ENCODE results near the gene APOBEC4.
A peak's percentile ranks its signal among the peaks of the same experiment; 100 is the strongest.

APOBEC4 gene

DNA sequence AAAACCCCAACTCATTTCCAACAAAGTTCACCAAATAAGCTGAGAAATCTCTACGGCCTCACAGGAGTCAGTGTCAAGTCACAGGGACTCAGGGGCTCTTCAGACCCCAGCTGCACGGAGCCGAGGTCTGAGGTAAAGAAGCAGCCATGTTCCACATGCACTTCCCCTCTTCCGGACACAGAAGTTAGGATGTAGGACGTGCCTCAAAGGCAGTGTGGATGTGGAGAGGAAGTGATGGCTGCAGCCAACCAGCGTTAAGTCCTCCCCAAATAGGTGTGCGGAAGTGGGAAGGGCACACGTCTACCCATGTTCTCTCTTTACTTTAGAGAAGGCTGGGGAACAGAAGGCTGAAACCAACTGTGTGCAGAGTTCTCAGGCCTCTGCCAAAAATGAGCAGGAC lies 48.3 kb downstream of the APOBEC4 start:
- TF ChIP-seq, protein P1, sequence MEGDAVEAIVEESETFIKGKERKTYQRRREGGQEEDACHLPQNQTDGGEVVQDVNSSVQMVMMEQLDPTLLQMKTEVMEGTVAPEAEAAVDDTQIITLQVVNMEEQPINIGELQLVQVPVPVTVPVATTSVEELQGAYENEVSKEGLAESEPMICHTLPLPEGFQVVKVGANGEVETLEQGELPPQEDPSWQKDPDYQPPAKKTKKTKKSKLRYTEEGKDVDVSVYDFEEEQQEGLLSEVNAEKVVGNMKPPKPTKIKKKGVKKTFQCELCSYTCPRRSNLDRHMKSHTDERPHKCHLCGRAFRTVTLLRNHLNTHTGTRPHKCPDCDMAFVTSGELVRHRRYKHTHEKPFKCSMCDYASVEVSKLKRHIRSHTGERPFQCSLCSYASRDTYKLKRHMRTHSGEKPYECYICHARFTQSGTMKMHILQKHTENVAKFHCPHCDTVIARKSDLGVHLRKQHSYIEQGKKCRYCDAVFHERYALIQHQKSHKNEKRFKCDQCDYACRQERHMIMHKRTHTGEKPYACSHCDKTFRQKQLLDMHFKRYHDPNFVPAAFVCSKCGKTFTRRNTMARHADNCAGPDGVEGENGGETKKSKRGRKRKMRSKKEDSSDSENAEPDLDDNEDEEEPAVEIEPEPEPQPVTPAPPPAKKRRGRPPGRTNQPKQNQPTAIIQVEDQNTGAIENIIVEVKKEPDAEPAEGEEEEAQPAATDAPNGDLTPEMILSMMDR (IDR thresholded peaks at IDR 0.05; ENCODE audit: low read depth, low read length, missing control alignments): no peak
- H3K4me3 ChIP-seq (replicated peaks; ENCODE audit: low read depth, low read length): no peak overlapping the region
- DNase-seq (ENCODE audit: extremely low read depth, low read depth): no peak

GRCh38 chr1:183604038-183604808 lies 48.9 kb downstream of the APOBEC4 start:
- TF ChIP-seq, protein P1 (IDR thresholded peaks at IDR 0.05; ENCODE audit: low read depth, low read length, missing control alignments): no peak
- no peak overlapping the region for H3K4me3 ChIP-seq (replicated peaks; ENCODE audit: low read depth, low read length)
- peak; percentile 88 for DNase-seq (ENCODE audit: extremely low read depth, low read depth)

DNA sequence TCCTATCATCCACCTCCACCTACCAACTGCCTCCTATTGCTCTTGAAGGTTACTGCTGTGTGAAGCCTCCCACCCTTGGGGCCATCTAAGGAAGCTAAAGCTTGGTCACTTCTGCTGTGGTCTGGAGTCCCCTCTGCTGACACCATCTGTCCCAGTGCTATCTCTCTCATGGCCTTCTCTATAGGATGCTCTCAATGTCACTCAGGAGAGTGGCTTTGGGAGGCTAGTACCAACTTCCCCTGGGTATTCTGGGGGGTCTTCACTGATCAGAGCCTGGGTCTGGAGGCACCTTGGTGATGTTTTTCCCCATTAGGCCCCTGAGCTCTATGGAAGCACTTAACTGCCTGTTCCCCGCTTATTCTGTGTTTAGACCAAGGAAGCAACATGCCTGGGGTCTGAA lies 50.6 kb downstream of the APOBEC4 start:
- DNase-seq (ENCODE audit: extremely low read depth, low read depth): no peak
- no peak overlapping the region for H3K4me3 ChIP-seq (replicated peaks; ENCODE audit: low read depth, low read length)
- TF ChIP-seq, protein P1 (IDR thresholded peaks at IDR 0.05; ENCODE audit: low read depth, low read length, missing control alignments): no peak

DNA sequence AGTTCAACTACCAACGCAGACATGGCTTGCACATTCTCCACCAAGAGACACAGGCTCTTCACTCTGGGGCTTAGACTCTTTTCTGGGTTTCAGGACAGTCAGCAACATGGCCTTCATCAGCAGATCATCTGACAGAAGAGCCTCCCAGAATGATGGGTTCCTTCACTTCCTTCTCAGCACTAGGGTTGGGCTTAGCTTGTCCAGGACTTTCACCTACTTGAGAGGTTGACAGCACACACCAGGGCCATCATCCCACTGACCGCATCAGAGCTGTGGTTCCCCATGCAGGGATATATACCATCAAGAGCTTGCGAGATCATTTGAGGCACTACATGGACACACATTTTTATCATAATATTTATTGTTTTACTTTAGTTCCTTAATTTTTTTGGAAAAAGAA lies 52.5 kb downstream of the APOBEC4 start:
- TF ChIP-seq, protein P1 (IDR thresholded peaks at IDR 0.05; ENCODE audit: low read depth, low read length, missing control alignments): no peak
- DNase-seq (ENCODE audit: extremely low read depth, low read depth): no peak

GRCh38 chr1:183600136-183600535 lies 53.0 kb downstream of the APOBEC4 start:
- TF ChIP-seq, protein P1 (IDR thresholded peaks at IDR 0.05; ENCODE audit: low read depth, low read length, missing control alignments): no peak

More for the DNA sequence above, 52.5 kb downstream of the APOBEC4 start:
- H3K4me3 ChIP-seq (replicated peaks; ENCODE audit: low read depth, low read length): no peak overlapping the region

DNA sequence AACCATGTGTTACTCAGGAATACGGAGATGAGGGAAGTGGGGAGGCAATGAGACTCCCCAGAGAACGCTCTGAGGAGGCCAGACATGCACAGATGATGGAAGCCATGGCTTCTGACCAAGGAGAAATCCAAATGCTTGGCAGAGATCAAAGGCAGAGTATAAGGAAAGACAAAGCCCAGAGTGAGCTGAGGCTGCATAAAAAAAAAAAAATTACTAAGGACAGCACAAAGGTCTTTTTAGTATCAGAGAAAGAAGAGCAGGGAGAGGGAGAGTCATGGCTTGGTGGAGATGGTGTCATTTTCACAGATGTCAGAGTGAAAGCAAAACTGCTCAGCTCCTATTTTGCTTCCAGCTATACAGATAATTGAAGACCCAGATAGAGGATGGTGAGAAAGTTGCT lies 54.7 kb downstream of the APOBEC4 start:
- DNase-seq (ENCODE audit: extremely low read depth, low read depth): no peak
- TF ChIP-seq, protein P1 (IDR thresholded peaks at IDR 0.05; ENCODE audit: low read depth, low read length, missing control alignments): no peak

More at GRCh38 chr1:183600136-183600535, 53.0 kb downstream of the APOBEC4 start:
- H3K4me3 ChIP-seq (replicated peaks; ENCODE audit: low read depth, low read length): no peak overlapping the region
- no peak for DNase-seq (ENCODE audit: extremely low read depth, low read depth)

More for the DNA sequence above, 54.7 kb downstream of the APOBEC4 start:
- no peak overlapping the region for H3K4me3 ChIP-seq (replicated peaks; ENCODE audit: low read depth, low read length)
